ENCODE results near the gene MS4A10.
"Not testable (repeated sequence)": the region's sequence is repeated elsewhere in the genome, so short reads cannot be mapped to it uniquely, and the experiment has no call there.

MS4A10 gene

DNA sequence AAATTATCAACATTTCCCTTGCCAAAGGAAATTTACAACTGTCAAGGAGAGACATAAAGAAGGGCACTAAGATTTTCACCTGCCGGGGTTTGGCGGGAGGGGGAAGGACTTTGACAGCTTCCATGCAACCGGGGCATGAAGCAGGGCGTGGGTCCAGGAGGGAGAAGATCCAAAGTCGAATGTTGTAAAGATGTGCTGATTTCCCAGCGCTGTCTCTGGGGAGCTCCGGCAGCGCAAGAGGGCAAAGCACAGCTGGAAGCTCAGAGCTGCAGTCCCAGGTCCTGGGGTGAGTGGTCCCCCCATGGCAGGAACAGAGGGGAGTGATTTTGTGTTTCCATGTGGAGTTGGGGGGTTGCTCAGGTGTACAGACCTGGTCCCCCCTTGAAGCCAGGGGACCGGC, at the start of gene MS4A10:
Gene MS4A10 (plus strand): TSS at position 198 of the 400 bp plus-strand sequence. CDS start 5,003 bp downstream, outside the sequence.
- DNase-seq: no peak

DNA sequence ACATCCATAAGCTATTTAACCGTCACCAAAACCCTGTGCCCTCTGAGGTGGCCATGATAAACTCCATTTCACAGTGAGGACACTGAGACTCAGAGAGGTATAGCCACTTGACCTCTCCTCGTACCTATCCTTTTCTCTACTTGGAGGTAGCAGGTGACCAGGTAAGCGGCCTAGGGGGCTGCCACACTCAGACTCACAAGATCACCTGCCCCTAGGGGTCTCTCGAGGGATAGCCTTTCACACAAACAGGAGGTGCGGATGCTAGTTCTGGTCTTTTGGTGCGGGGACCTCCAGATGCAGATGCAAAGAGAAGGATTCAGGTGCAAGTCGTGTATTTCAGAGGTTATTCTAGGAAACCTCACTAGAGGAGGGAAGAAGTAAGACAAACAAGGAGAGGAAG, 46.0 kb upstream of the MS4A10 start:
- no peak for DNase-seq

DNA sequence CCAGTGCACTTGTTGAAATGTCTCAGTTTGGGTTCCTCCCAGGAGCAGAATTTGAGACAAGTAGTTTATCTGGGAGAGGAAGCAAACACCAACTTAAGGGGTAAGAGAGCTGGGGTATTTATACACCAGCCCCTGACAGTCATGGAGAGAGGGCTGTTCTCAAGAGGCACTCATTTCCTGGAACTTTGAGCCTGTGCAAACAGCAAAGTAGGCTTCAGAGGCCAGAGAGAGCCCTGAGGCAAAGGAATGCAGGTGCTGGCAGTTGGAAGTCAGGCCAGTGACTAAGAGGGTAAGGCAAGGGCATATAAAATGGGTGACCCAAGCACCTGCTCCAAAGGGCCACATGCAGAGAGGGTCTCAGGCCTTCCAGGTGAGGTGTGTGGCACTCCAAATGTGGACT, 44.6 kb upstream of the MS4A10 start:
- no peak for DNase-seq

DNA sequence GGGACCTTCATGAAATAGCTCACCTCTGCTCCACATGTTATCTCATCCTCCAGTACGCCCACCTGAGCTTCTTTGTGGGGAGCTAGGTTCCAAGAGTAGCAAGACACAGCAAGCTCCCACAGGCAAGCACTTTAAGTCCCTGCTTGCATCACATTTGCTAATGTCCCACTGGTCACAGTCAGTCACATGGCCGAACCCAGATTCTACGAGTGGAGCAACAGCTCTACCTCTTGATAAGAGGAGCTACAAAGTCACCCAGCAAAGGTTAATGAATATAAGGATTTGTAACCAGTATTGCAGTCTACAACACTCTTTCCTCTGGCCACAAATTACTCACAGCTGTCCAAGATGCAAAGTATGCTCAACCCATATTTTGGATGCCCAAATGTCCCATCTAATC, 43.7 kb upstream of the MS4A10 start:
- DNase-seq: no peak

DNA sequence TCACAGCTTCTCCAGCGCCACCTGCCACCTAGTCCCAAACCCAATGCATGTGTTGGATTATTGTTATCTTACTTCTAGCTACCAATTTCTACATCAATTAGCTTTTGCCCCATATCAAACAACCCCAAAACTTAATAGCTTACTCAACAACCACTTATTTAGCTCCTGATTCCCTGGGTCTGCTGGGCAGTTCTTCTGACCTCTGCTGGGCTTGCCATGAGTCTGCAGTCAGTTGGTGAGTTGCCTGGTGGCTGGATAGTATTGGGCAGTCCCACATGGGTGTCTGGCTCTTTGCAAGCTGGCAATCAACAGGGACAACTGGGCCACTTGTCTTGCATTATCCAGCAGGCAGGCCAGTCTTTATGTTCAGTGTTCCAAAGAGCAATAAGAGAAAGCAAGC, 42.1 kb upstream of the MS4A10 start:
- DNase-seq: no peak

DNA sequence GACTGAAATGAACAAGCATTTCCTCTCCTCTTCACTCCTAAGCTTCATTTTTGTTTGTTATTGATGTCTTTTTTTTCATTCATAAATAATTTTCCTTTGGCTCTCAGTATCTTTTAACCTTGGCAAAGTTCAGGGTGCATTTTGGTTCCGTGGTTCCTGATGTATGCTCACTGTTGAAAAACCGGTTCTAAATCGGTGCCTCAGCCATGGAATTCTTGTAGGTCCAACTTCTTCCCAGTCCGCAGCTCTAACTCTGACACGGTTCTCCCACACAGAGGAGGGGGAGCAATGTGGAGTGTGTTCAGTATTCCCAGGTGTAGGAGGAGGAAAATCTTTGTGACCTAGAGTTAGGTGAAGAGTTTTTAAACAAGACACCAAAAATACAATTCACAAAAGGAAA, 41.0 kb upstream of the MS4A10 start:
- no peak for DNase-seq

DNA sequence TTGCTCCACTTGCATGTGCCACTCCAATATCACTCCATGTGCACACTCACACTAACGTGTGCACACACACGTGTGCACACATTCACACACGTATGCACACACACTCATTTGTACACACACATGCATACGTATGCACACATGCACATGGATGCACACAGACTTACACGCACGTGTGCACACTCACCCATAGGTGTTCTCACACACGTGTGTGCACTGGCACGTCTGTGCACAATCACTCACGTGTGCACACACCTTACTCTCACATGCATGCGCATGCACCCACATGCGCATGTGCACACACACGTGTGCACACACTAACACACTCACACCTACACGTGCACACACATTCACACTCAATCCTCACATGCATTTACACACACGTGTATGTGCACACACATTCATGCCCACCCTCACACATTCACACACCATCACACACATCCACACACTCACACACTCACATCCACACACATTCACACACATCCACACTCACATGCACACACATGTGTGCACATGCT, 37.7 kb upstream of the MS4A10 start:
- no peak for DNase-seq

DNA sequence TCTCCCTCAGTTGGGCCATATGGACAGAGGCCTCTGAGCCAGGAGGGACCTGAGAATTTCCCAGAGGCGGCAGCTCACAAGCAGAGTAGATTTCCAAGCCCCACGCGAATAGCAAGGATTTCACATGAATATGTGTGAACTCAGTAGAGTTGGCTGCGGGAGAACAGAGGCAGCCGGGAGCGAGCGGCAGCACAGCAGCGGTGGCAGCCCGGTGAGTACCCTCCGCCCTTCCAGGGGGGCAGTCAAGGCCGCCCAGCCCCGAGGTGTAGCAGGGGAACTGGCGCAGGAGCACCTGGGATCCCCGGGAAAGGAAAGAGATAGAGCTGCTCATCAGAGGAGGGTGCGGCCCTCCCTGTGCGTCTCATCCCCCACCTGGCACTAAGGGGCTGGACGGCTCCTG, 36.9 kb upstream of the MS4A10 start:
- no peak for DNase-seq

DNA sequence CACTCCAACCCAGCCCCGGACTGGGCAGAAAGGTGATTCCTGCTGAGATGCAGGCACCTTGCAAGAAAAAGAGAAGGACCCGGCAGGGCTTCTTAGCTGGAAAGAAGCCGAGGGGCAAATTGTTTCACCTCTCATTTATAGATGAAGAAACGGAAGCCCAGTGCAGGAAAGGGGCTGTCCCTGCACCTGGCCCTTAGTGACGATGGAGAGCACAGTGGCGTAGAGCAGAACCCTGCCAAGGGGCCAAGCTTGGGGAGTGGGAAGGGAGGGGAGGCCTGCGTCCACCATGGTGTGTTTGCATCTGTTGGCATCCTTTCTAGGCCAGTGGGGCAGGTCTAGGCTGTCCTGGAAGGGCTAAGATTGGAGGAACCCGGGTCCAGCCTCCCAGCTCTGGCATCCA, 36.3 kb upstream of the MS4A10 start:
- no peak for DNase-seq

DNA sequence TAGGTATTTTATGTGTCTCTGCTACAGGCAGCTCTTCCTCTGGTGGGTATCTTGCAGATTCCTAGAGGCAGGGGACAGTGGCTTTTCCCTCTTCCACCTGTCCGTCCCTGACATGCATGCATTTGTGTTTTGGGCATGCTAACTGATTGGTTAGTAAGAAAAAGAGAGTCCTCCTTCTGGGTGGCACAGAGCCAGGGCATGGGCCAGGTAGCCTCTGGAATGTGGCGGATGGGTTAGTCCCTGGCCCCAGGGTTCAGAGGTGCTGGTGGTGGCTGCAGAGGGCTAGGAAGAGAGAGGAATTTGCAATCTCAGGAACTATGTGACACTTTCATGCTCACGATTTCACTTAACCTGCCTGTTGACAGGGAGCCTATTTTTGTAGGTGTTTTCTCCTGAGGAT, 34.2 kb upstream of the MS4A10 start:
- DNase-seq: no peak

DNA sequence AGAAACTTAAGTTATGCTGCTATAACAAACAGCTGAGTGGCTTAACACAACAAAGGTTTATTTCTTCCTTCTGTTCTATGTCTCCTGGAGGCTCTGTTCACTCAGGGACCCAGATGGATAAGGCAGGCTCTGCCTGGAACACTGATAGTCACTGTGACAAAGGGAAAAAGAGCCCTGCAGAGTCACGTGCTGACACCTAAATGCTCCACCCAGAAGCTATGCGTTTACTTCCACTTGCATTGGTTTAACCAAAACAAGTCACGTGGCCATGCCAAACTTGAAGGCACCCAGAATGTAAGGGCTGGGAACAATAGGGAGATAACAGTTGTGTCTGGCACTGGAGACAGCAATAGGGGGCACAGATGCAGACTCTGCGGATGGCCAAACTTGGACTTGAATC, 31.8 kb upstream of the MS4A10 start:
- no peak for DNase-seq

DNA sequence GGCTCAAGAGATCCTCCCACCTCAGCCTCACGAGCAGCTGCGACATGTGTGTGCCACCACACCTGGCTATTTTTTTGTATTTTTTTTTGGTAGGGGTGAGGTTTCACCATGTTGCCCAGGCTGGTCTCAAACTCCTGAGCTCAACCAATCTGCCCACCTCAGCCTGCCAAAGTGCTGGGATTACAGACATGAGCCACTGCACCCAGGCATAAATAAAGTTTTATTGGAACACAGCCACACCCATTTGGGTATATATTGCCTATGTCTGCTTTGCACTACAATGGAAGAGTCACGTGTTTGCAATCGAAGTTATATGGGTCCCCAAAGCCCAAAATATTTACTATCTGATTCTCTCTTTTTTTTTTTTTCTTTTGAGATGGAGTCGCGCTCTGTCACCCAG, 30.2 kb upstream of the MS4A10 start:
- DNase-seq: peak; percentile 3

DNA sequence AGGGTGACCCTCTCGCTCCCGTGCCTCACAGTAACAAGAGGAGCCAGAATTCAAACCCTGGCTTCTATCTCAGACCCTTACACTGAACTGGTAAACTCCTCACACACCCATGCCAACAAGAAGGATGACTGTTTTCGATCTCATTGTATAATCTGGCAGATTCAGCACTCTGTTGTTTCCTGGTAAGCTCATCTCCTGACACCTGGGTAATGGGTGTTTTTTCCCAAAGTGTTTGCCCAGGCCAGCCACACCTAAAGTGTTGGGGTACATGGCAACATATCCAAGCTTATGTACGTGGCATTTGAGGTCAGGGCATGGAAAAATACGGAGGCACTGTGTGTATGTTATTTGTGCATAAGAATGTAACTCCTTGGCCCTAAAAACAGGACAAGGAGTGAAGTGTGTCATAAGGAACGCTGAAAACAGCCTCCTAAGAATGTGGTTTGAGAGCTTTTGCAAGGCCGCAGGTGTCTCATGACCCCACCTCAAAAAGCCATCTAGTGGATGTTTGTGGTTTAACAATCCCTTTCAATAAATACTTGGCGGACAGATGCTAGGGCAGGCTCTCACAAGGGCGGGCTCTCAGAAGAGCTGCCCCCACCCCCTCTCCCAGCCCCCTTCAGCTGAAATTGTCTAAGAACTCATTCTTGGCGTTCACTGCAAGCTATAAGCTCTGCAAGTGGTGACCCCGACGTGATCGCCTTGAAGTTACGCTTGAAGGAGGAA, 28.7 kb upstream of the MS4A10 start, which contains the start of gene MS4A15:
Gene MS4A15 (plus strand): TSS at position 561 of the 726 bp plus-strand sequence. CDS start 6,867 bp downstream, outside the sequence.
- DNase-seq: peak; percentile 21

DNA sequence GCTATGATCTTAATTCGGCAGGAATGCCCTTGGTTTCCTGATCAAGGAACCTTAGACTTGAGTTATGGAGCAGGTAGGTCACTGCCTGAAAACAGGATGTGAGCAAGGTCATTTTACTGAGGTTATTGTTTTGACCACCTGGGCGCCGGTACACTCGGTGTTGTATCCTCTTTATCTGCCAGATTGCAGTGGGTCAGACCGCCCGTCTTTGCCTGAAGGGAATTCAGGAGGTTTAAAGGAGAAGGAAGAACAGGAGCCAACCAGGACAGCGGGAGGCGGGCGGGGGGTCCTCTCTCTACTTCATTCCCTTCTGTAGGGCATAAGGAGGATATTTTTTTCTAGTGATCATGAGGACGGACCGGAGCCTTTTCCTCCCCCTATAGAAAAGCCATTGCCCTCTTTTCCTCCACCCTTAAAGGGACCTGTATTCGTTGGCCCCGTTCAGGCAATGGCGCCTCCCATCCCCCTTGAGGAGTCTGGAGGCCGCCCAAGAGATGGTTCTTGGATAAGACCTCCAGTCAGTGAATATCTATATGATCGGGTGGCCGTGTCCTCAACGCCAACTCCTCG, 27.8 kb upstream of the MS4A10 start:
- peak; percentile 37 for DNase-seq

DNA sequence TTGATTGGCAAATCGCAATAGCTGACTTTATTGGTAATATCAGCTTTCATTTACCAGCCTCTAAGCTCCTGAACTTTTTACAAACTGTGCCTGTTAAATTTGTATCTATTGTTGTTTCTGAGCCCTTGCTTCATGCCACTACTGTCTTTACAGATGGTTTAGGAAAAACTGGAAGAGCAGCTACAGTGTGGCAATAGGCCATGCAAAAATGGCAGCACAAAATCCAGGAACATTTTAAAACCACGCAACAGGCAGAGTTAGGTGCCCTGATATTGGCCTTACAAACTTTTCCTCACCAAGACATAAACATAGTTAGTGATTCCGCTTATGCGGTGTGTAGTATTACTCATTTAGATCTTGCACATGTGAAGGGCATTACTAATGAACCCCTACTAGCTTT, 26.5 kb upstream of the MS4A10 start:
- not testable (repeated sequence) for DNase-seq

DNA sequence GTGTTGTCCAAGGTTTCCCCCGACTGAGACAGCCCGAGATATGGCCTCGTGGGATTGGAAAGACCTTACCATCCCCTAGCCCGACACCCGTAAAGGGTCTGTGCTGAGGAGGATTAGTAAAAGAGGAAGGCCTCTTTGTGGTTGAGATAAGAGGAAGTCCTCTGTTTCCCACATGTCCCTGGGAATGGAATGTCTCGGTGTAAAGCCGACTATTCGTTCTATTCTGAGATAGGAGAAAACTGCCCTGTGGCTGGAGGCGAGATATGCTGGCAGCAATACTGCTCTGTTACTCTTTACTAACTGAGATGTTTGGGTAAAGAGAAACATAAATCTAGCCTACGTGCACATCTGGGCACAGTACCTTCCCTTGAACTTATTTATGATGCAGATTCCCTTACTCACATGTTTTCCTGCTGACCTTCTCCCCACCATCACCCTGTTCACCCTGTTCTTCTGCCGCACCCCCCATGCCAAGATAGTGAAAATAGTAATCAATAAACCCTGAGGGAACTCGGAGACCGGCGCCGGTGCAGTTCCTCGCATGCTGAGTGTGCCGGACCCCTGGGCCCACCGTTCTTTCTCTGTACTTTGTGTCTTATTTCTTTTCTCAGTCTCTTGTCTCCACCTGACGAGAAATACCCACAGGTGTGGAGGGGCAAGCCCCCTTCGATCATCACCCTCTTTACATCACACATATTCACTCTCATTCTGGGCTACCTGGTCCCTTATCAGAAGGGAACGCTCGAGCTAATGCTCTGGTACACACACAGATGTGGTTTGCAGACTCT, 25.5 kb upstream of the MS4A10 start:
- DNase-seq: not testable (repeated sequence)

DNA sequence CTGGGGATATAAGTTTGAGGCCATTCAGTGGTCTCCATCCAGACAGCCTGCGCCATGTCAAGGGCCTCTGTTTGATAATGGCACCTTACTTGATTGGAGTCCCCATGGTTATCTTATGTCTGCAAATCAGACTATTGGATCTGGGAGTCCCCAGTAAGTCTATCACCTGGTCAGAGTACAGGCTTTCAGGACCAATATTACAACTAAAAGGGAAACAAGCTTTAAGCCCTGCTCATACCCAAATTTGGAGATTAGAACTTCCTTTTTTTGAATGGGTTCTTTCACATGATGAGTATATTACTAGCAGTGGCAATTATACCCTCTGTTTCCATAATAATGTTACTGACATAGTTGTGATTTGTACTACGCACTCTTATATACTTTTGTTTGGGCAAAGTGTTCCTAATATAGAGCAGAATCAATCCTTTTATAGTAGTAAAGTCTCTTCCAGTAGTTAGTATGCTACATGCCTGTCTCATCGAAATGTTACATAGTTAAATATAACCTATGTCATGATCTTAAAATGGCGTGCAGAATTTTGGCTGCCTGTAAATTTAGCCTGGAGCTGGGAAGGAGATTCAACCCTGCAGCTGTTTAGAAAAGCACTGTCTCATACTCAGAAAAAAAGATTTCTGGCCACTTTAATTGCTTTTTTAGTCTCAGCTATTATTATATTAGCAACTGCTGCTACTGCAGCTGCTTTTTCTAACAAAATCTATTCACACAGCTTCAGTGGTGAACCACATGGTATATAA, 23.5 kb upstream of the MS4A10 start:
- DNase-seq: no peak

DNA sequence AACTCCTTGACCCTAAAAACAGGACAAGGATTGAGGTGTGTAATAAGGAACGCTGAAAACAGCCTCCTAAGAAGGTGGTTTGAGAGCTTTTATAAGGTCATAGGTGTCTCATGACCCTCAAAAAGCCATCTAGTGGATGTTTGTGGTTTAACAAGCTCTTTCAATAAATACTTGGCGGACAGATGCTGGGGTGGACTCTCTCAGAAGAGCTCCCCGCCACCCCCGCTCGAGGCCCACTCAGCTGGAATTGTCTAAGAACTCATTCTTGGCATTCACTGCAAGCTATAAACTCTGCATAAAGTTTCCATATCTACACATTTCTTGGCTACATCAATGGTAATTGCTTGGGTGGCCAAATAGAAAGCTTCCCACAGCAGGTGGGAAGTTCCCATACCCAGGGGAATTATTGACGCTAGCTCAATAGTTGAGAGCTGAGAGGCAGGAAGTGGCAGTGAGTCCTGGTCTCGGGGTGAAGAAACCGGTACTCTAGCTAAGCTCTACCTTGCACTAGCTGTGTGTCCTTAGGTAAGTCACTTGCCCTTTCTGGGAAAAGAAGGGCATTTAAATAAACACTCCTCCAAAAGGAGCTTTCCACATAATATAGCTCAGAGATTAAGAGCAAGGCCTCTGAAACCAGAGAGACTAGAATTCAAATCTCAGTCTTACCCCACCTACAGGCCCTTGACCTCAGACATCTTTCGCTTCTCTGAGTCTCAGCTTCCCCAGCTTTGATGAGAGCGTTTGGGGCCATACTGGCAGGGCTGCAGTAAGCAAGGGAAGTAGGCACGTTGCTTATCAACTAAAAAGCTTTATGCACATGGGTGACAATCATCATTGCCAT, 22.1 kb upstream of the MS4A10 start:
- peak; percentile 31 for DNase-seq

DNA sequence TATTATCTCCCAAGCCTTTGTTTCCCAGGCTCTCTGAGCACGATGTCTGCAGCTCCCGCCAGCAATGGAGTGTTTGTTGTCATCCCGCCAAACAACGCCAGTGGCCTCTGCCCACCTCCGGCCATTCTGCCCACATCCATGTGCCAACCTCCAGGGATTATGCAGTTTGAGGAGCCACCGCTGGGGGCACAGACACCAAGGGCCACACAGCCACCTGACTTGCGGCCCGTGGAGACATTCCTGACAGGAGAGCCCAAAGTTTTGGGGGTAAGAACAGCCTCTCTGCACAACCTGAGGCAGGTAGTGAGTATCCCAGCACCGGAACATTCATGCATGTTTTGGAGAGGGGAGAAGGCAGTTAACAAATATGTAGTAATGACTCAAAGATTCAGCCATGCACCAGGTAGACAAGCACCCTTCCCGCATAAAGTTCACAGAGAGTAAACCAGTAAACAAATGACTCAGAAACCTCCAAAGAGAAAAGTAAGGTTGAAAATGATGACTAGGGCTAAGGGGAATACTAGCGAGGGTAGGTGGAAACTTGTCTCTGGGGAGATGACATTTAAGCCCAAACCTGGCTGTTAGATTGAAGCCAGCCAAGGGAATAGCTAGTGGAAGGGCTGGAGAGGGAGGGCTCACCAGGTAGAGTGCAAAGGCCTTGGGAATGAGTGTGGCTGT, 21.3 kb upstream of the MS4A10 start:
- DNase-seq: peak; percentile 33

DNA sequence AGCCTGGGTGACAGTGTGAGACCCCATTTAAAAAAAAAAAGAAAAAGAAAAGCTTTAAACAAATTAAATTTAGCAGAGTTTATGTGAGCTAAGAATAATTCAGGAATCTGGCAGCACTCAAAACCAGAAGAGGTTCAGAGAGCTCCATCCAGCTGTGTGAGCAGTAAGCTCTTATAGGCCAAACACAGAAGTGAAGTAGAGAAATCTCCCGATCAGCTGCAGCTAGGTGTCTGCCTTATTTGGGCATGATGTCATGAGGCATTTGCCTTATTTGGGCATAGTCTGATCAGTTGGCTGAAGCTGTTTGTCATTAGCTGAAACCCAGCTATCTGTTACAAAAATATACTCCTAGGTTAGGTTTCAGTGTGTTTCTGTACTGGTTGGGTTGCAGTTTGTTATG, 20.3 kb upstream of the MS4A10 start:
- no peak for DNase-seq

DNA sequence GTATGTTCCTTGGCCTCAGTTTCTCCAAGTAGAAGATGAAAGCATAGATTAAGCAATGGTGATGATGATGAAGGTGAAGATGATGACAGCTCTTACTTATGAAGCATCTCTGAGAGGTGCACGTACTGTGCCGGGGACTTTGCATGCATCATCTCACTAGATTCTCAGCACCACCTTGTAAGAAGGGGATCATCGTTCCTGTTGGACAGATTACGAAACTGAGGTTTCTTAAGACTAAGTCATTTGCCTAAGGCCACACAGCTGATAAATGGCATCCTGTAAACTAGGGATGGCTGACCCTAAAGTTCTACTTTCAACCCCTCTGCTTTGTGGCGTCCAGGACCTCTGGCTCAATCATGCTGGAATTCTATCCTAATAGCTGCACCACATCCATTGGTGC, 19.8 kb upstream of the MS4A10 start:
- no peak for DNase-seq
